Smooth muscle cell (in vitro differentiated cells): Measurements from ENCODE around the gene SERBP1. TPM values are rescaled to one million over a fixed set of nuclear protein-coding genes. Genes with fewer than 3 reads are reported as not detected.

Experiments
- DNase-seq: peaks from one replicate; lab custom pipeline; 2025; ENCODE audit not compliant: unreplicated experiment; lab: John Stamatoyannopoulos, UW
- H2AFZ ChIP-seq: fragments of 200-600 bp; sonication (generic); 2 replicates; pipeline ENCODE4 v1.6.0; 2016; ENCODE audit warnings: antibody characterized with exemption, low read depth, mild to moderate bottlenecking
- H3F3A ChIP-seq: fragments of 200-600 bp; sonication (generic); 2 replicates; pipeline ENCODE4 v1.6.0; 2017; ENCODE audit warnings: antibody characterized with exemption, low read depth
- H3K27ac ChIP-seq: fragments of 200-600 bp; sonication (generic); 2 replicates; pipeline ENCODE4 v1.5.1; 2016; ENCODE audit warnings: low read depth, mild to moderate bottlenecking
- H3K27me3 ChIP-seq: fragments of 200-600 bp; sonication (generic); 2 replicates; pipeline ENCODE4 v1.6.1; 2016; ENCODE audit warnings: low read depth, mild to moderate bottlenecking
- H3K36me3 ChIP-seq: fragments of 200-600 bp; sonication (generic); 2 replicates; pipeline ENCODE4 v1.5.1; 2016; ENCODE audit warnings: low read depth
- H3K4me1 ChIP-seq: fragments of 200-600 bp; sonication (generic); 2 replicates; pipeline ENCODE4 v1.5.1; 2016; ENCODE audit warnings: low read depth
- H3K4me2 ChIP-seq: fragments of 200-600 bp; sonication (generic); 2 replicates; pipeline ENCODE4 v1.6.0; 2016; ENCODE audit warnings: mild to moderate bottlenecking
- H3K4me3 ChIP-seq: fragments of 200-600 bp; sonication (generic); 2 replicates; pipeline ENCODE4 v1.5.1; 2016; ENCODE audit warnings: mild to moderate bottlenecking
- H3K79me2 ChIP-seq: fragments of 200-600 bp; sonication (generic); 2 replicates; pipeline ENCODE4 v1.6.0; 2016; ENCODE audit warnings: low read depth, mild to moderate bottlenecking
- H3K9ac ChIP-seq: fragments of 200-600 bp; sonication (generic); 2 replicates; pipeline ENCODE4 v1.6.0; 2016; ENCODE audit warnings: low read depth
- H3K9me3 ChIP-seq: fragments of 200-600 bp; sonication (generic); replicated peaks from 2 replicates; pipeline ENCODE4 v1.5.1; 2016; ENCODE audit warnings: low read depth
- H4K20me1 ChIP-seq: fragments of 200-600 bp; sonication (generic); 2 replicates; pipeline ENCODE4 v1.6.0; 2016; ENCODE audit warnings: low read depth
- CTCF ChIP-seq: fragments of 200-600 bp; sonication (generic); IDR thresholded peaks from 2 replicates; pipeline ENCODE4 v1.5.1; 2017; ENCODE audit warnings: borderline replicate concordance, mild to moderate bottlenecking, antibody characterized with exemption; ENCODE audit not compliant: insufficient read depth, poor library complexity, severe bottlenecking
- WGBS: methylation state at CpG from one replicate; pipeline ENCODE4 v1.1.7; 2016; ENCODE audit warnings: low lambda C conversion rate; 5-methylcytosine and 5-hydroxymethylcytosine counted together
- polyA plus RNA-seq: library from polyadenylated mRNA; unstranded; fragments of >200 nt; fragmentation: Nextera tagmentation; extraction: Ambion mirVana; gene quantifications from 2 replicates; pipeline ENCODE4 v1.2.1, GENCODE V29; 2016
- small RNA-seq: library from RNA; depleted of rRNA; stranded (forward); fragments of <200 nt; gene quantifications from one replicate; pipeline ENCODE3, GENCODE V24; 2014
- total RNA-seq: library from RNA; depleted of rRNA; stranded (reverse); fragments of >200 nt; gene quantifications from 2 replicates; pipeline ENCODE4 v1.2.3, GENCODE V29; 2014

Gene SERBP1
- total and polyA plus RNA-seq, 2 experiments from 2014 or later: 82.5 to 172 TPM

GRCh38 chr1:67359592-67359991 is 70.6 kb downstream of the SERBP1 start:
- no peaks in the 10 kb centered on the region for H3K4me1 ChIP-seq
- no peak overlapping the region for H2AFZ ChIP-seq
- H3K27me3 ChIP-seq: no peaks in the 10 kb centered on the region
- H3K79me2 ChIP-seq: no peaks in the 10 kb centered on the region
- H3K36me3 ChIP-seq: no peaks in the 10 kb centered on the region
- no peak overlapping the region for H3K27ac ChIP-seq
- no peaks in the 10 kb centered on the region for H3F3A ChIP-seq
- 88% methylated on average over 1 of the region's 1 CpG for WGBS
- DNase-seq: no peak
- no peak overlapping the region for H3K4me3 ChIP-seq
- no peak overlapping the region for H3K9ac ChIP-seq
- no peak overlapping the region for H3K4me2 ChIP-seq
- no peaks in the 10 kb centered on the region for H3K9me3 ChIP-seq
- no peaks in the 10 kb centered on the region for H4K20me1 ChIP-seq
- TF ChIP-seq CTCF: no peak

Small RNAs within 50 kb of the gene (small RNA-seq; reads per million reads assigned to genes)
- 0.13 reads per million for gene RNU6-387P

Other genes starting within 250 kb of the SERBP1 start
- 0.49 TPM in 1 of 2 replicates, not detected in the other for gene IL12RB2, start 122.5 kb downstream of the SERBP1 start, total RNA-seq
- gene IL12RB2, start 122.5 kb downstream of the SERBP1 start, polyA plus RNA-seq: 0.50 TPM in 1 of 2 replicates, not detected in the other